Liver (tissue), 9 donors: ENCODE measurements around the gene SOD1. TPM values are rescaled to one million over a fixed set of nuclear protein-coding genes. Genes with fewer than 3 reads are reported as not detected.

ENCODE experiments used
- DNase-seq: peaks from one replicate; pipeline ENCODE4 v3.0.0-alpha.2; 2017; ENCODE audit warnings: low spot score
- H3K27ac ChIP-seq, 2 donors: one replicate each; pipeline ENCODE4 v1.7.0; 2013; ENCODE audit warnings: inconsistent platforms in 2 of 2, low read length in 2 of 2, control low read depth in 1 of 2, low read depth in 1 of 2, mild to moderate bottlenecking in 1 of 2
- H3K27me3 ChIP-seq, 4 donors: one replicate each; pipeline versions ENCODE4 v1.6.1 to v1.7.0; 2013; ENCODE audit warnings: low read length in 3 of 4, inconsistent platforms in 1 of 4, mild to moderate bottlenecking in 1 of 4, moderate library complexity in 1 of 4; ENCODE audit not compliant: control insufficient read depth in 4 of 4, insufficient read depth in 4 of 4
- H3K36me3 ChIP-seq, 4 donors: one replicate each; pipeline versions ENCODE4 v1.6.1 to v1.7.0; 2013; ENCODE audit warnings: low read length in 3 of 4, mild to moderate bottlenecking in 3 of 4, low read depth in 1 of 4, moderate library complexity in 1 of 4; ENCODE audit not compliant: control insufficient read depth in 4 of 4, insufficient read depth in 3 of 4
- H3K4me1 ChIP-seq, 4 donors: one replicate each; pipeline versions ENCODE4 v1.6.1 to v1.7.0; 2013; ENCODE audit warnings: low read length in 3 of 4, mild to moderate bottlenecking in 3 of 4, moderate library complexity in 1 of 4; ENCODE audit not compliant: control insufficient read depth in 4 of 4, insufficient read depth in 4 of 4
- H3K4me3 ChIP-seq, 3 donors: one replicate each; pipeline versions ENCODE4 v1.6.1 to v1.7.0; 2013; ENCODE audit warnings: low read length in 3 of 3, control low read depth in 1 of 3, low read depth in 1 of 3, mild to moderate bottlenecking in 1 of 3
- H3K9ac ChIP-seq, 2 donors: one replicate each; pipeline ENCODE4 v1.7.0; 2013; ENCODE audit warnings: low read length in 2 of 2, mild to moderate bottlenecking in 2 of 2, moderate library complexity in 2 of 2, control low read depth in 1 of 2, low read depth in 1 of 2
- H3K9me3 ChIP-seq, 4 donors: one replicate each; pipeline versions ENCODE4 v1.6.1 to v1.7.0; 2013; ENCODE audit warnings: low read length in 3 of 4; ENCODE audit not compliant: control insufficient read depth in 4 of 4
- ATF3 ChIP-seq: IDR thresholded peaks from 2 replicates; pipeline ENCODE4 v1.6.1; 2016; ENCODE audit warnings: antibody characterized with exemption
- CTCF ChIP-seq: fragments of 150-350 bp; IDR thresholded peaks from 2 replicates; pipeline ENCODE4 v1.5.1; 2017; ENCODE audit warnings: improper control_type of control experiment, low read depth, low read length; ENCODE audit not compliant: missing input control
- EGR1 ChIP-seq, 2 donors: IDR thresholded peaks; 2 replicates each; pipeline ENCODE4 v1.6.1; 2016 to 2018; ENCODE audit warnings: antibody characterized with exemption in 2 of 2, low read depth in 2 of 2
- FOXA1 ChIP-seq: IDR thresholded peaks from 2 replicates; pipeline ENCODE4 v1.6.1; 2016; ENCODE audit warnings: antibody characterized with exemption
- FOXA2 ChIP-seq: IDR thresholded peaks from 2 replicates; pipeline ENCODE4 v1.6.1; 2016; ENCODE audit warnings: antibody characterized with exemption
- GABPA ChIP-seq, 2 donors: IDR thresholded peaks in 1 of 2; conservative IDR thresholded peaks in 1 of 2; 2 replicates each; pipeline ENCODE4 v1.6.1; 2016; ENCODE audit warnings: antibody characterized with exemption in 2 of 2, mild to moderate bottlenecking in 1 of 2, moderate library complexity in 1 of 2
- HNF4G ChIP-seq: IDR thresholded peaks from 2 replicates; pipeline ENCODE4 v1.6.1; 2016; ENCODE audit warnings: antibody characterized with exemption
- JUND ChIP-seq, 2 donors: IDR thresholded peaks; 2 replicates each; pipeline ENCODE4 v1.6.1; 2016; ENCODE audit warnings: antibody characterized with exemption in 2 of 2
- MAX ChIP-seq: IDR thresholded peaks from 2 replicates; pipeline ENCODE4 v1.6.1; 2016; ENCODE audit warnings: antibody characterized with exemption
- NR2F2 ChIP-seq: IDR thresholded peaks from 2 replicates; pipeline ENCODE4 v1.6.1; 2016; ENCODE audit warnings: antibody characterized with exemption
- RAD21 ChIP-seq, 2 donors: IDR thresholded peaks; 2 replicates each; pipeline ENCODE4 v1.6.1; 2016; ENCODE audit warnings: antibody characterized with exemption in 2 of 2, mild to moderate bottlenecking in 2 of 2
- REST ChIP-seq: IDR thresholded peaks from 2 replicates; pipeline ENCODE4 v1.6.1; 2016; ENCODE audit warnings: antibody characterized with exemption, mild to moderate bottlenecking
- RXRA ChIP-seq, 2 donors: IDR thresholded peaks; 2 replicates each; pipeline ENCODE4 v1.6.1; 2017 to 2018; ENCODE audit warnings: antibody characterized with exemption in 2 of 2, mild to moderate bottlenecking in 1 of 2
- SP1 ChIP-seq: IDR thresholded peaks from 2 replicates; pipeline ENCODE4 v1.6.1; 2018; ENCODE audit warnings: antibody characterized with exemption, mild to moderate bottlenecking
- TAF1 ChIP-seq: conservative IDR thresholded peaks from 2 replicates; pipeline ENCODE4 v1.6.1; 2016; ENCODE audit warnings: antibody characterized with exemption, mild to moderate bottlenecking
- YY1 ChIP-seq: IDR thresholded peaks from 2 replicates; pipeline ENCODE4 v1.6.1; 2016; ENCODE audit warnings: antibody characterized with exemption, mild to moderate bottlenecking
- ZBTB33 ChIP-seq: IDR thresholded peaks from 2 replicates; pipeline ENCODE4 v1.6.1; 2016; ENCODE audit warnings: antibody characterized with exemption
- whole genome bisulfite sequencing: extraction: QIAGEN DNeasy Blood & Tissue Kit; methylation state at CpG from one replicate; pipeline ENCODE4 v1.1.7; 2013; 5-methylcytosine and 5-hydroxymethylcytosine counted together
- polyA plus RNA-seq, 2 donors: library from polyadenylated mRNA; stranded (reverse) in 1 of 2; unstranded in 1 of 2; fragments of 200-250 nt in 1 of 2; fragments of >200 nt in 1 of 2; fragmentation: Nextera tagmentation in 1 of 2; extraction: Ambion mirVana in 1 of 2; gene quantifications; one replicate each; pipeline versions ENCODE4 v1.2.1 to v1.2.3, GENCODE V29; 2013 to 2015
- total RNA-seq, 2 donors: library from RNA; depleted of rRNA; stranded (reverse); fragments of >200 nt; gene quantifications; one replicate each; pipeline ENCODE4 v1.2.3, GENCODE V29; 2014
- donor health status: healthy.
- donor health status: healthy.
- donor health status: healthy.
- donor health status: healthy.
- donor health status: healthy.

The SOD1 gene
- total and polyA plus RNA-seq, 4 donors, result 129 to 1,258 (median 658) TPM

- Histone ChIP-seq H3K4me1 (peaks cover 0 to 4% (median 1%) of the 10 kb centered on the region in 4 donors), H3K27me3 (no peaks in the 10 kb centered on the region), H3K36me3 (no peaks in the 10 kb centered on the region), H3K9me3 (no peaks in the 10 kb centered on the region), H3K27ac (no peak overlapping the region), H3K4me3 (no peak overlapping the region), H3K9ac (no peak overlapping the region)
- TF ChIP-seq SP1 (no peak), NR2F2 (no peak), YY1 (no peak), REST (no peak), TAF1 (no peak), RXRA (IDR thresholded peaks at IDR 0.05) (no peak), HNF4G (no peak), FOXA1 (no peak), FOXA2 (no peak), RAD21 (IDR thresholded peaks at IDR 0.05) (no peak), ATF3 (no peak), EGR1 (IDR thresholded peaks at IDR 0.05; ENCODE audit: low read depth in 2 of 2) (no peak), JUND (IDR thresholded peaks at IDR 0.05) (no peak)
- DNase-seq, result no peak
- WGBS, result 75% methylated on average over 22 of the region's 22 CpGs
Observed at GRCh38 chr21:31612894-31613785, 46.4 kb upstream of the SOD1 start.

GRCh38 chr21:31614705-31615104, 44.8 kb upstream of the SOD1 start:
- Histone ChIP-seq H3K36me3 (no peaks in the 10 kb centered on the region), H3K27me3 (no peaks in the 10 kb centered on the region), H3K4me3 (no peak overlapping the region), H3K4me1 (peaks cover 0 to 4% (median 1%) of the 10 kb centered on the region in 4 donors), H3K27ac (no peak overlapping the region), H3K9ac (no peak overlapping the region), H3K9me3 (no peaks in the 10 kb centered on the region)
- WGBS, result 67% methylated on average over 1 of the region's 1 CpG
- TF ChIP-seq RXRA (IDR thresholded peaks at IDR 0.05), result no peak
- TF ChIP-seq CTCF, result no peak
- TF ChIP-seq GABPA (IDR thresholded peaks at IDR 0.05 in 1 of 2, conservative IDR thresholded peaks at IDR 0.05 in 1 of 2), result no peak
- no peak for TF ChIP-seq FOXA1
- TF ChIP-seq MAX, result no peak
- no peak for TF ChIP-seq ZBTB33
- TF ChIP-seq TAF1, result no peak
- no peak for TF ChIP-seq SP1
- no peak for DNase-seq
